HG03442 (cell line): ENCODE data around the gene ZNG1C.
"Not testable (repeated sequence)": the region's sequence is repeated elsewhere in the genome, so short reads cannot be mapped to it uniquely, and the experiment has no call there.

Source experiments
- ATAC-seq: cut with Tn5 transposase; IDR thresholded peaks from one replicate; pipeline ENCODE4 v1.9.1; 2021; ENCODE audit warnings: mild to moderate bottlenecking, moderate library complexity; ENCODE audit not compliant: unreplicated experiment

Gene ZNG1C

GRCh38 chr9:68342265-68343025, 100.7 kb downstream of the ZNG1C start:
- peak; percentile 84 for ATAC-seq

GRCh38 chr9:68343242-68343641, 101.5 kb downstream of the ZNG1C start:
- ATAC-seq: not testable (repeated sequence)

DNA sequence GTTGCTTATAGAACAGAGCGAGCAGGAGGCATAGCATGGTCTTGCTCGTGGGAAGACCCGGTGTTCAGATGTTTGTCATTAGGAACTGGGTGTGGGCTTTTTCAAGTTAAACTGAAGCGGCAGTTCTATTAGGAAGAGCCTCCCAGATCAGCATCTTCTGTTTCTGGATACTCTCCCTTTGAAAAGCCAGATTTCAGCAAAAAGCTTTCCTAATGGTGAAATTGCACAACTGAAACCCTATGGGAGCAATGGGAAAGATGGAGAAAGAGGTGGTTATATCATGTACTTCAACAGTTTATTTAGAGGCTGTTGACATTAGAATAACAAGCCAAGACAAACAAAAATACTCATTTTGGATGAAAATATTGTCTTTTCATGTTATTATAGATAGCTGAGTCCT, 102.2 kb downstream of the ZNG1C start:
- not testable (repeated sequence) for ATAC-seq
